Activated CD4-positive, alpha-beta T cell treated with anti-CD3 and anti-CD28 coated beads for 24 hours (primary cell): ENCODE data around the gene AURKAIP1.

ENCODE experiments used
- DNase-seq, 2 donors: peaks; one replicate each; pipeline ENCODE4 v3.0.0-alpha.2; 2020; ENCODE audit warnings: low read depth in 2 of 2

Gene AURKAIP1

GRCh38 chr1:1347663-1348419 is 27.2 kb downstream of the AURKAIP1 start:
- DNase-seq: no peak

- DNase-seq: no peak
These were observed 27.9 kb downstream of the AURKAIP1 start for GRCh38 chr1:1347026-1347595.

DNA sequence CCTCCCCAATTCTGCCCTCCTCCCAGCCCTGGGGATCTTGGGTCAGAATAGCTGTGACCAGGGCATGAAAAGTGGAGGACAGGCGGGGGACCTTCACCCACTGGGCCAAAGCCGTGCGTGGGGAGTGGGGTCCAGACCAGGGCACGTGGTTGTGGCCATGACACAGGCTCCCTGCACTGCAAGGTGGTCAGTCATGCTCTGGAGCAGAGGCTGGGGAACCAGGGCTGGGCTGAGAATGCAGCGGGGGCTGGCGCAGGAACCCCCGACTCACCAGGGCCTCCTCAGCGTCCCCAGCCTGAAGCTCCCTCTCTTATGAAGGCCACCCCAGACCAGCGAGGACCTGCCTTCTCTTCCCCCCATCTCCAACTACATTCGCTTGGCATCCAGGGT is 28.5 kb downstream of the AURKAIP1 start:
- no peak for DNase-seq

DNA sequence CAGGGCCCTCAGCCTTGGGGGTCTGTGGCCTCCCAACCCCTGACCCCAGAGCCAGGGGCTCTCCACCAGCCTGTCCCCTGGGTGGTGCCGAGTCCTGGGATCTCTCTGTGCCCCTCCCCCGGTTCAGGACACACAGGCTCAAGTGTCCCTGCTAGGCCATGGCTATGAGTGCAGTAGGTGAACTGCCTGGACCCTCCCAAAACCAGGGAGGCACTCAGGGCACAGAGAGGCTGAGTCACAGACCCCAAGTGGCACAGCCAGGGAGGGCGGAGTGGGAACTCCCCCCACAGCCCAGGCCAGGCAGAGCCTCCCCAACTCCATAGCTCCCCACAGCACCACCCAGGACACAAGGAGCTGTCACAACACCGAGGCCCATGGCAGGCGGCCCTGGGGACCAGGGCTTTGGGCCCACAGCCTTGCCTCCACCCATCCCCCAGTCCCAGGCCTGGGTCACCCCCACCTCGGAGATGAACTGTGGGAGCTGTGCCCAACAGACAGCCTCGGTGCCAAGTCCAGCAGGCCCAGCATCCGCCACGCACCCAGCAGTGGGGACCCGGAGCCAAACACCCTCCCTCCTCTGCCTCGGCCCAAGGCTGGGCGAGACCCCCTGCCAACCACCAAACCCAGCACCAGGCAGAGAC is 29.0 kb downstream of the AURKAIP1 start:
- no peak for DNase-seq

GRCh38 chr1:1345384-1345783 is 29.6 kb downstream of the AURKAIP1 start:
- no peak for DNase-seq

DNA sequence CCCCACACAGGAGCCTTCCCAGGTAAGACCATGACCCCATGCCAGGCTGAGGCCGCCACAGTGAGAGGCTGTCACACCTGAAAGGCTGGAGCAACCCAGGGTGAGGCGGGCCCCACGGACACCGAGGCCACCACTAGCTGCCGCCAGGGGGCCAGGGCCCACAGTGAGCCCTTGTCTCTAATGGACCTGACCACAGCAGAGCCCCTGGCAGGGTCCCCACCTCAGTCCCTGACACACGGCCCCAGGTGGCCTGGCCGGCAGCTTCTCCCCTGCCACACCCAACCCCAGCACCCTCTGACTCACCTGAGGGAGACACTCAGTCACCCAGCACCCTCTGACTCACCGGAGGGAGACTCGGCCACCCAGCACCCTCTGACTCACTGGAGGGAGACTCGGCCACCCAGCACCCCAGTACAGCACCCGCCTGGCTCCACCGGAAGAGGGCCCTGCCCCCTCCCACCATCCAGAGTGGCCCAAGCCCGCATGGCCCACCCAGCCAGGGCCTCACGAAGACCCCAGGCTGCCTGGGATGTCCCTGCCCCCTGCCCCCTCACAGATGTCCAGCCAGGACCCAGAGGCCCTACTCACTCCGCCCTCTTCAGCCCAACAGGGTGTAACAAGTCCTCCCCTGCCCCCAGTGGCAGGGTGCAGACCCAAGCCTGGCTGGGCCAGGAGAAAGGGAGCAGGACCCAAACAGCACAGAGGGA is 30.2 kb downstream of the AURKAIP1 start:
- peak; percentile 38 to 43 for DNase-seq

GRCh38 chr1:1343811-1344421 is 31.1 kb downstream of the AURKAIP1 start:
- DNase-seq: no peak

DNA sequence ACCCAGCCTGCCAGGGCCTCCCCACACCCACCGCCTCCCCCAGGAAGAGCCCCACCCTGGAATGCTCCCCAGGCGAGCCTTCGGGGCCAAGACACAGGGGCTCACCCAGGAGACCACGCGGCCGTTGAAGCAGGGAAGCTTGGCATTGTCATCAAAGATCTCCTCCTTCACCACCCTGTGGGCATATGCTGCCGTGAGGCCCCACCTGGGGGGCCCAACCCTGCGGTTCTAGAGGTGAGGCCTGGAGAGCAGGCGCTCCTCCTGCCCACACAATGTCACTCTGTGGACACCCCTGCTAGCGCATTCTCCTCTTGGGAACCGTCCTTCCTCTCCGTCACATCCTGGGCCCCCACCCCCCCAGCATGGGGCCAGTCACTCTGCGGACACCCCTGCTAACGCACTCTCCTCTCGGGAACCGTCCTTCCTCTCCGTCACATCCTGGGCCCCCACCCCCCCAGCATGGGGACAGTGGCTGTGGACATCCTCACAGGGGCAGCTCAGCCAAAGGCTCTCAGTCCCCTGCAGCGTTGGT is 32.4 kb downstream of the AURKAIP1 start:
- no peak for DNase-seq

- DNase-seq: no peak
These were observed 32.9 kb downstream of the AURKAIP1 start for GRCh38 chr1:1342061-1342562.

GRCh38 chr1:1341549-1342021 is 33.4 kb downstream of the AURKAIP1 start:
- DNase-seq: no peak

GRCh38 chr1:1340791-1341548 is 34.0 kb downstream of the AURKAIP1 start:
- DNase-seq: no peak

DNA sequence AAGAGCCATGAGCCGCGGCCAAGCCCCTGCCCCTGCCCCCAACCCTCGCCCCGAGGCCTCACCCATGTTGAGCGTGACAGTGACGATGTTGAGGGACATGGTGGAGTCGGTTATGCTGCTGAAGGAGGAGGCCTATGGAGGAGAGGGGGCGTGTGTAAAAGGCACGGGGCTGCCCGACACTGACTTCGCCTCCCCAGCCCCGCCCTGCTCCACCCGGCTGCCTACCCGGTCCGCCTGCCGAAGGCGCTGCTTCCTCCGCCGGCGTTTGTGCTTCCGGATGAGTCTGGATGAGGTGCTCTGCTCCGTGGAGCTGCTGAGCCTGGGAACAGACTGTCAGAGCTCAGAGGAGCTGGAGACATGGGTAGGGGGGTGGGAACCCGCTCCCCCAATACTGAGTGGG is 34.8 kb downstream of the AURKAIP1 start:
- DNase-seq: no peak

GRCh38 chr1:1338278-1338677 is 36.7 kb downstream of the AURKAIP1 start:
- DNase-seq: no peak

DNA sequence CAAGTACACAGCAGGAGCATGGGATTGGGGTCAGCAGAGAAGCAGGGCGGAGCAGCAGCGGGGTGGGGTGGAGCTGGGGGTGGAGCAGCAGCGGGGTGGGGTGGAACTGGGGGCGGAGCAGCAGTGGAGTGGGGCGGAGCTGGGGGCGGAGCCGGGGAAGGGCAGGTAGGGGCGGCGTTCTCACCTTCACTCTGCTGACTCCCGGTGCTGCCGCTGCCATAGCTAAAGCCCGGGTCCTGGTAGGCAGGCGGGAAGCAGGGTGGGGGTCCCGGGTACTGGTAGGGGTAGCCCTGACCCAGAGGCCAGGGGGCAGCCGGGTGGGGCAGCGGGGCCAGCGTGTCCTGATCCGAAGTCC is 37.2 kb downstream of the AURKAIP1 start:
- DNase-seq: peak; percentile 35 to 40

- no peak for DNase-seq
These were observed 37.8 kb downstream of the AURKAIP1 start for GRCh38 chr1:1336931-1337792.

GRCh38 chr1:1336446-1336845 is 38.6 kb downstream of the AURKAIP1 start:
- no peak for DNase-seq

DNA sequence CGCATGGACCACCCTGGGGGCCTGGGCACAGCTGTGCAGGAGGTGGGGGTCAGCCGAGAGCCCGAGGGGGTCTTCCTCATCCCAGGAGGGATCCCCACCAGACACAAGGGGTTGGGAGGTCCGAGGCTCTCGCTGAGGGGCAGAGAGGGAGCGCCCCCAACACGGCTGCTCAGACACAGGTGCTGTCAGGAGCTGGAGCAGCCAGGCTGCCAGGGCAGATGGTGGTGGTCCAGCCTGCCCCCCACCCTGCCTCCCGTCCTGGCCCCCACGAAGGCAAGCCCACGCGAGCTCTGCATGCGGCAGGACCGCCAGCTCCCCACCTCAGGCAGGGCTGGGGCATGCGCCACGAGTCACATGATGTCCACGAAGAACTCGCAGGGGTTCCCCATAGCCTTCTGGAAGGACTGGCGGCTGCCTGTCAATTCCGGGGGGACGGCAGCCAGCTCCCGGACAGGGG is 39.2 kb downstream of the AURKAIP1 start:
- no peak for DNase-seq

DNA sequence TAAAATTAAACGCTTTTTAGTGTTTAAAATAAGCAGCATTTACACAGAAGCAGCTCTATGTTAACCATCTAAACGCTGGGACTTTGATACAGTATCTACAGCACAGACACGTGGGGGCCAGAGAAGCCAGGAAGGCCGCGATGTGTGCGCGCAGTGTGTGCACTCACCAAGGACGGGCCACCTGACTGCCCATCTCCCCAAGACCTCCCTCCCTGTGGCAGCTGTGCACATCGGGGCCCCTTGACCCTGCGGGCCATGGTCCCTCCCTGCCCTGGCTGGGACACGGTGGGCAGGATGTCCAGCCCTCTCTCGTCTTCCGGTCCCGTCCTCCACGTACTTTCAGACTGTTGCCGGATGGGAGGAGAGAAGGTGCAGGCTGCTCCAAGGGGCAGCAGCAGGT is 39.7 kb downstream of the AURKAIP1 start:
- DNase-seq: no peak

GRCh38 chr1:1334835-1335234 is 40.2 kb downstream of the AURKAIP1 start:
- DNase-seq: no peak
